GM19351 (cell line): Measurements from ENCODE around the gene NEDD4.
"Not testable (repeated sequence)": the region's sequence is repeated elsewhere in the genome, so short reads cannot be mapped to it uniquely, and the experiment has no call there.

ENCODE experiments used
- ATAC-seq: cut with Tn5 transposase; IDR thresholded peaks from one replicate; pipeline ENCODE4 v1.9.1; 2021; ENCODE audit warnings: mild to moderate bottlenecking, moderate library complexity; ENCODE audit not compliant: unreplicated experiment

NEDD4 gene

DNA sequence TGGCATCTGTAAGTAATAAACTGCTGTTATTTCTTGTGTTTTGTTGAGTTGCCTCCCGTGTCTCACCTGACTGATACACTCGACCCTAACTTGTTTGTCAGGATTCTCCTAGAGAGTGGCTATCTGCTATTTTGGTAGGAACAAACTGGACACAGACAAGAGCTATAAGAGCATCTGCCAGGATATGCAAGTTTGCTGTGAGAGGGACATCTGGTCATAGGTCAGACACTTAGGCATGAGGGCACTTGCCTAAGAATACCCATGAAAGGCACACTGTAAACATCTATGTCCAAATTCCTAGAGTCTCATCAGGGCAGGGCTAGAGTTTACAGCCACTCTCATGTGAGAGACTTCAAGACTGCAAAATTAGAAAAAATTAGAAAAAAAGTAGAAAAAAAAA lies 32.5 kb downstream of the NEDD4 start:
- no peak for ATAC-seq

DNA sequence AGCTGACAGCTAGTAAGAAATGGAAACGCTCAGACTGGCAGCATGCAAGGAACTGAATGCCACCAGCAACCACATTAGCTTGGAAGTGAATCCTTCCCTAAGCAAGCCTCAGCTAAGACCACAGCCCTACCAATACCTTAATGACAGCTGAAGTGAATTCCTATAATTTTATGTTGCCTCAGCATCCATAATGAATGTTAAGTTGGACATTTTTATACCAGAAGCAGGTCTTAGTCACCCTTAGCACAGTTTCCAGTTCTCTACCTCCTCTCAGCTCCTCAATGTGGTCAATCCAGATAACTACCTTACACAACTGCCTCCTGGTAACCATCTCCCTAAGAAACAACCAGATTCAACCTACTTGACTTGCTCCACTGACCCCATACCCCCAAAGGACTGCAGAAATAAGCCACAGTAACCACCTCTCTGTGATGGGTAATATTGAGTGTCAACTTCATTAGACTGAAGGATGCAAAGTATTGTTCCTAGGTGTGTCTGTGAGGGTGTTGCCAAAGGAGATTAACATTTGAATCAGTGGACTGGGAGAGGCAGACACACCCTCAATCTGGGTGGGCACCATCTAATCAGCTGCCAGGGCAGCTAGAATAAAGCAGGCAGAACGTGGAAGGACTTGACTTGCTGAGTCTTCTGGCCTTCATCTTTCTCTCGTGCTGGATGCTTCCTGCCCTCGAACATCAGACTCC lies 33.5 kb downstream of the NEDD4 start:
- no peak for ATAC-seq

DNA sequence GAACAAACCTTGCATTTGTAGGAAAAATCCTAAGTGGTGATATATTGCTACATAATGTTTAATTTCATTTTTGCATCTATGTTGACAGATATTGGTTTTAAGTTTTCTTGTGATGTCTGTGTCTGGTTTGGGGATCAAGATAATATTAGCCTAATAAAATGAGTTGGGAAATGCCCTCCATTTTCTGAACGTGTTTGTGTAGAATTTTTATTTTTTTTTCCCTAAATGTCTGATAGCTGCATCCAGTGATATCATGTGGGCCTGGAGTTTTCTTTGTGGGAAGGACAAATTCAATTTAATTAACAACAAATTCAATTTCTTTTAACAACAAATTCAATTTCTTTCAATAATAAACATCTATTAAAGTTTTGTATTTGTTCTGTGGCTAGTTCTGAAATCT lies 35.1 kb downstream of the NEDD4 start:
- ATAC-seq = no peak

DNA sequence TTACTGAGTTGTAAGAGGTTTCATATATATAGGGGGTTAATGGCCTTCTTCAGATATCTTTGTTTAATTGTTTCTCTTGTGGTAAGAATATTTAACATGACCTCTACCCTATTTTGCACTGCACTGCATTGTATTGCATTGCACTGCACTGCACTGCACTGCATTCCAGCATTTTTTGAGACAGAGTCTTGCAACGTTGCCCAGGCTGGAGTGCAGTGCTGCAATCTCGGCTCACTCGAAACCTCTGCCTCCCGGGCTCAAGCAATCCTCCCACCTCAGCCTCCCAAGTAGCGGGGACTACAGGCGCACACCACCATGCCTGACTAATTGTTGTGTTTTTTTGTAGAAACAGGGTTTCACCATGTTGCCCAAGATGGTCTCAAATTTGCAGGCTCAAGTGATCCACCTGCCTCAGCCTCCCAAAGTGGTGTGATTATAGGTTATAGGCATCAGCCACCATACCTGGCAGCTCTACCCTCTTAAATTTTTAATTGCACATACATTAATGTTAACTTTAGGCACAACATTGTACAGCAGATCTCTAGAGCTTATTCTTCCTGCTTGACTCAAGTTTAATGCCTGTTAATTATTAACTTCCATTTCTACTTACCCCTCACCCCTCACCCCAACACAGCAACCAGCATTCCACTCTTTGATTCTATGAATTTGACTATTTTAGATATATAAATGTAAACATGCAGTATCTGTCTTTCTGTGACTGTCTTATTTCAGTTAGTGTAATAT lies 38.4 kb downstream of the NEDD4 start:
- ATAC-seq = no peak

DNA sequence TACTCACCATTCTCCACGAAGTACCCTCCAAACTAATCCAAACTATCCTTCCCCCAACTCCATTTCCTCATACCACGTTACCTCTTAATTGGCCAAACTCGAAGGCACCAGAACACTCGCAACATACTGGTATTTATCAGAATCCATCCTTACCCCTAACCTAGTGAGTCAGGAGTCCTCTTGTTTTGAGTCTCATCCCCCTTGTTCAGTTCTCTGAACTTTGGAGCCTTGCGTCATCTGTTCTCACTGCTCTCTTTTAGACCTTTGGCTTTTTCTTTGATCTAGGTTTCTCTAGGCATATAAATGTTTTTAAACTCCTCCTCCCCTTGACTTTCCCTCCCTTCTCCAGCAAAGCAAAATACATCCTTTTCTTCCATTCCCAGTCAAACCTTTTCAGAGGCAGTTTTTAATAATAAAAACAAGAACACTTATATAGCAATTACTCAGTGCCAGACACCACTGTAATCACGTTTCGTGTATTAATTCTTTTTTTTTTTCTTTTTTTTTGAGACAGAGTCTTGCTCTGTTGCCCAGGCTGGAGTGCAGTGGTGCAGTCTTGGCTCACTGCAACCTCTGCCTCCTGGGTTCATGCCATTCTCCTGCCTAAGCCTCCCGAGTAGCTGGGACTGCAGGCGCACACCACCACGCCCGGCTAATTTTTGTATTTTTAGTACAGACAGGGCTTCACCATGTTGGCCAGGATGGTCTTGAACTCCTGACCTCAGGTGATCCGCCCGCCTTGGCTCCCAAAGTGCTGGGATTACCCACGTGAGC lies 40.7 kb downstream of the NEDD4 start:
- ATAC-seq = not testable (repeated sequence)

DNA sequence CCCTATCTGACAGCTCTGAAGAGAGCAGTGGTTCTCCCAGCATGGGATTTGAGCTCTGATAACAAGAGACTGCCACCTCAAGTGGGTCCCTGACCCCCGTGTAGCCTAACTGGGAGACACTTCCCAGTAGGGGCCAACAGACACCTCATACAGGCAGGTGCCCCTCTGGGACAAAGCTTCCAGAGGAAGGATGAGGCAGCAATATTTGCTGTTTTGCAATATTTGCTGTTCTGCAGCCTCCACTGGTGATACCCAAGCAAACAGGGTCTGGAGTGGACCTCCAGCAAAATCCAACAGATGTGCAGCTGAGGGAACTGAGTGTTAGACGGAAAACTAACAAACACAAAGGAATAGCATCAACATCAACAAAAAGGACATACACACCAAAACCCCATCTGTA lies 48.8 kb downstream of the NEDD4 start:
- not testable (repeated sequence) for ATAC-seq

DNA sequence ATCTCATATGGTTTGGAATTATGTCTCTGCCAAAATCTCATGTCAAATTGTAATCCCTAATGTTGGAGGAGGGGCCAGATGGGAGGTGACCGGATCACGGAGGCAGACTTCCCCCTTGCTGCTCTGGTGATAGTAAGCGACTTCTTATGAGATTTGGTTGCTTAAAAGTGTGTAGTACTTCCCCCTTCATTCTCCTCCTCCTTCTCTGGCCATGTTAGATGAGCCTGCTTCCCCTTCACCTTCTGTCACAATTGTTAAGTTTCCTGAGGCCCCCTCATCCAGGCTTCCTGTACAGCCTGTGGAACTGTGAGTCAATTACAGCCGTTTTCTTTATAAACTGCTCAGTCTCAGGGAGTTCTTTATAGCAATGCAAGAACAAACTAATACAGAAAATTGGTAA lies 51.1 kb downstream of the NEDD4 start:
- no peak for ATAC-seq

DNA sequence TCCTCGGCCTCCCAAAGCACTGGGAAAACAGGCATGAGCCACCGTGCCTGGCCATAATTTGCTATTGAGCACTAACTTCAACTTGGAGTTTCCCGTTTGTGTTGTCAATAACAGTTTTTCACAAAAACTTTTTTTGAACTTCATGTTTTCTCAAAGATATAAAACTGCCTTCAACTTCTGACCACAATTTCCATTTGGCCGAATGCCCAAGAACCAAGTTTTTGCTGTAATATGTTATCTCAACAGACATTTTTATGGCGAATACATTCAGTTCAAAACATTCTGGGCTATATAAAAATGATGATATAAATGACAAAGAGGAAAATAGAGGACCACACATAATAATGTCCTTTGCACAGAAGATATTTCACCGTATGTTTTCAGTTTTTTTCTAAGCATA lies 56.4 kb downstream of the NEDD4 start:
- ATAC-seq = no peak

DNA sequence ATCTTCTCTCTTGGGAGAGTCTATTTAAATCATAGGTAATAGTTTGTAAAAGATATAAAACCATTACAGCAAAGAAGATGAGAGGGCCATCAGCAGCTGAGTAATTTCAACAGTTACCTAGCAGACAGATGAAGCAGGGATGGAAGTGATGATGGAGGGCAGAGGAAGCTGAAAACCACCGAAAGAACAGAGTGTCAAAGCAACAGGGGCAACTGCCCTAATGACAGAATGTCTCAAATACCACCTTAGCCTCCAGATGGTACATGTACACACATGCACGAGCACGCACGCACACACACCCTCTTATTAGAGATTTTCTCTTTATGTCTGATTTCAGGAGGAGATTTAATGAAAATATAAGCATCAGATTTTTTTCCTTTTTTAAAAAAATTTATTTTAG lies 64.5 kb downstream of the NEDD4 start:
- ATAC-seq = no peak

DNA sequence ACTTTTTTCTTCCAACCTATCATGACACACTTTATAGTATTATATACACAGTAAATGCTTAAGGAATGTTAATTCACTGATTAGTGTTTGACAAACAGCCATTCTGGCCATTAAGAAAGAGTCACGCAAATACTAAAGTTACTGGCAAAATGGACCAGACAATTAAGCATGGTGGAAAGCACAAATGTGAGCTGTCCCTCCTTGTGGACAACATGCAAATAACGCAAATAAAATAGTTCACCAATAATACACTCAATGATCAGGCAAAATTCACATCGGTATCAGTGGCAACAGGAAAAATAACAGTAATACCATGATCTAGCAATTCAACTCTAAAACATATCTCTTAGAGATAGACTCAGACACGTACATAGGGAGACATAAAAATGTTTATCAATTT lies 71.7 kb downstream of the NEDD4 start:
- no peak for ATAC-seq

DNA sequence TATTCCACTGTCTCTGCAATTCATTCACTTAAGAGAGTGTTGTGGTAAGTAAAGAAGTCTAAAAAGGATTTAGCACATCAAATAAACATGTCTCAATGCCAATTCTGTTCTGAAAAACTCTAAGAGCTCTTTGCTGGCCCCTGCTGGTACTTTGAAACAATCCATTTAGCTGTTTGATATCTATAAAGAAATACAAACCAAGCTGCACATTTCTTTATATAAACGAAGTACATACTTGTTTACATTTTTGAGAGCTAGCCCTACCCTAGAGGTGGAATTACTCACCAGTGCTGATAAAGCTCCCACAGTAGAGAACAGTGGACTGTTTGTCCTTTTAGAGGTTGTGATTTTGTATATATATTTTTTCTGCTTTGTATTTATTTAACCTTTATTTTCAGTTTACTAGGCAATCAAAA lies 75.5 kb downstream of the NEDD4 start:
- no peak for ATAC-seq

DNA sequence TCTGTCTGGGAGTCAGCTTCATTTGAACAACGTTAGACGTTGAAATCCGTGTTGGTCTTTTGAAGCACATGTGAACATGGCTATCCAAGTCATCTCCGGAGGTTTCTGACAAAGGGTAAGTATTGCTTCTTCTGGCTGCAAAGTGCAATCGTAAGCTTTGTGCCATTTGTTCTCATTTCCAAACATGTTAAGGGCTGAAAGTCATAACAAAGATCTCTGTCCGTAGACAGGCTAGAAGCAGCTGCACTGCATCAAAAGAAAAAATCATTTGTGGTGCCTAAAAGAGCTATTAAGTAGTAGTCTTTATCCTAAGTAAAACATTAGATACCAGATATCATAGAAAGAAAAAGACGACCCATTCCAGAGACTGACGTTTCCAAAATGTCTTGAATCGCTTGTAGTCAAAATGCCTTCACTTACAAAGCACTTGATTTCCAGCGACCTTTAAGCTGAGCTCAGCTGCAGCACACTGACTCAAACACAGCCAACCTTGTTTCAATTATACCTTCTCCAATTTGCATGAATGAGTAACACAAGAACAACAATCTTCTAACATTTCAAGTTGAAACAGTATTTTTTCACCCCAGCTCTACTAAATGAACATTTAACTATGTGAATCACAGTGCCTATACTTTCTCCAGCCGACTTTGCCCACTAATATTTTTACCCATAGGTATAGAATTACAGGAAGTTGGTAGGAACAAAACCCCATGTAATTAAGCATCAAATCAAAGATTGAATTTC lies 76.6 kb downstream of the NEDD4 start:
- no peak for ATAC-seq

DNA sequence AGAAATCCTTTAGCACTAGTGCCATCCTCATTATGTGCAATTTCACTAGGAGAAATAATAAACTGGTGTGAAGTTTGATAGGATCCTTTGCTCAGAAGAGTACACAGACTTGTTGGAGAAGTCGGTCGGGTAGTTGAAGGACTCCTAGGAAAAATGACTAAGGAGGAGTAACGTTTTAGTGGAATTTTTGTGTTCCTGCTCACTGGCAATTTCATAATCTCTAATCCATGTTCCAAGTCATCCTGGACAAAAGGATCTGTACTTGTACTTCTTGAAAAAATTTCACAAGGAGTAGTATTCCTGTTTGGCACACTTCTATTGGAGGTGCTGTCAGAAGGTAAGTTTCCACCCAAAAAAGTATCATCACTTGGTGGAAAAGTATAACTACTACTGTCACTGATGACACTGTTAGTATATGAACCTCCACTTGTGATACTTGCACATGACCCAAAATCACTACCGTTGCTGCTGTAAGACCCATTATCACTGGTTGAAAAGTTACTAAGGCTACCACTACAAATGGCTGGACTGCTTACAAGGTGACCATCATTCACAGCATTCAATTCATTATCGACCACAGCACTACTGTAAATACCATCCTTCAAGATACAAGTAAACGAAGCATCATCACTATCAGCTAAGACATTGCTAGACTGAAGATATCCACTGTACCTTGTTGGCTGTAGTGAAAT lies 77.4 kb downstream of the NEDD4 start:
- no peak for ATAC-seq

DNA sequence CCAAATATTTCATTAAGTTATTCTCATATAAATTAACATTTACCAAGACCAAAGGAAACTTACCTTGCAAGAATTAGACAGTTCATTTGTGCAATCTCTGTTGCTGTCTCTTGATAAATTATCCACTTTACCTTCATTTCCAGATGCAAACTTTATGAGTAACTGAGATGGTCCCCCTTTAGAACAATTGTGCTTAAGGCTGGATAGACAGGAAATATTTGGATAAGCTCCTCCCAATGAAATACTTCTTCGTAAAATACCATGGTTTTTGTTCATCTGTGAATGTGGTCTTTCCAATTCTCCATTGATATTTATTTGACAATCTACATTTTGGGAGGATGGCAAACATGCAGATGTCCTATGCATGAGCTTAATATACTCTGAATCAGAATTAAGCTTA lies 78.2 kb downstream of the NEDD4 start:
- ATAC-seq = no peak

DNA sequence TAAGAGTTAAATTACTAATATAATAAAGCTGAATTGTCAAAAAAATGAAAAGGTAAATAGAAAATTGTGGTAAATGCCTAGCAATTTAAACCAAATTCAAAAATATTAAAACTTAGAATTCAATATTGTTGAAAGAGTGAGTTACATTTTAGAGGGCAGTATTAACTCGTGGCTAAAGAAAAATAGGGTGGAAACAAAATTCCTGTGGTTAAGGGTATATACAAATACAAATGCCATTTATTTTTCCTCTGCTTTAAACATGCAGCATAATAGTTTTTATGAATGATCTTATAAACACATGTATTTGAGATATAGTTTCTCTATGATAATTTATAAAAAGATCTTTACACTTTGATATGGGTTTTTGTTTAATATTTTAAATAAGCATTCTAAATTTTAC lies 79.0 kb downstream of the NEDD4 start:
- ATAC-seq = no peak

DNA sequence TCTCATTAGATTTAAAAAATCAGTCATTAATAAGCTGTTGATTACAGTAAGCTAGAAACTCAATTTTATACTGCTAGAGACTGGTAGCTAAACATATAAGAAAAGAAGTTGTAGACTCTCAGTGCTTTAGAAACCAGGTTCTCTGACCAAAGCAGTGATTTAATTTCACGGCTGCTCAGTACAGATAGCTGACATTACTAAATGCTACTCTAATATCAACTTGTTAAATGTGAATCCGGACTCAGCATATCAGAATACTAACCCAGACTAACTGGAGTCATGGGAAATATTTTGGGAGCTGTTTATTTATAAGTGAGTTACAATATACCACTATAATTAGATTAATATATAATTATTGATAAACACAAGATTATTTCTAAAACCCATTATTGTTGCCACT lies 80.4 kb downstream of the NEDD4 start:
- no peak for ATAC-seq

DNA sequence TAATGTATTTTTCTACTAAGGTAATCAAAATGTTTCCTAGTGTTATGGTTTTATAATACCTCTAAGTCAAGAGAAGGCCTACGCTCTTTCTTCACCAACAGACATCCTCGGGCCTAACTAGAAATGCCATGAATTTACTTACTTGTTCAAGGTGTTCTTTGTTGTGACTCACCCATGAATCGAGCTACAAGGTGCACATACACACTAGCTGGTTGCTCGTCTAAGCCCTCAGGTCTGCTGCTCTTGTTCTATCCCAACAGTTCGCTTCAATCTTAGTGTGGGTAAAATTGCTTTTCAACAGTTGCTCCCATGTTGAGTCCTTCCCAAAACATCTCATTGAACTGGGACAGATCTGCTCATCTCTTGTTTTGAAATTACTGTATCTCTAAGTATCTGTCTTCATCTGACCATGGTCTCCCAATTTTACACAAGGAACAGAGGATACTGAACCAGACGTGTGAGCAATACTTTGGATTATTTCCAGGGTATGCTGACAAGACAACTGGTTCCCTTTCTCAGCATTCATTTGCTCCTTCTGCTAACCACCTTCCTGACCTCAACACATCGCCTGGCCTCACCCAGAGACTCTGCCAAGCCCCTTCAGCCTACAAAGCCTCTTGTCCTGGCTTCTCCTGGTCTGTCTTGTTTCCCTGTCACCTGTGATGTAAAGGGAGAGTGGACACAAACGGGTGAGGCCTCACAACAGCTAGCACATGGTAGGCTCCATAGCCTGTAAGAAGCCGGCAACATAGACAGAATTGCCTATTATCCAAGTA lies 84.2 kb downstream of the NEDD4 start:
- no peak for ATAC-seq

DNA sequence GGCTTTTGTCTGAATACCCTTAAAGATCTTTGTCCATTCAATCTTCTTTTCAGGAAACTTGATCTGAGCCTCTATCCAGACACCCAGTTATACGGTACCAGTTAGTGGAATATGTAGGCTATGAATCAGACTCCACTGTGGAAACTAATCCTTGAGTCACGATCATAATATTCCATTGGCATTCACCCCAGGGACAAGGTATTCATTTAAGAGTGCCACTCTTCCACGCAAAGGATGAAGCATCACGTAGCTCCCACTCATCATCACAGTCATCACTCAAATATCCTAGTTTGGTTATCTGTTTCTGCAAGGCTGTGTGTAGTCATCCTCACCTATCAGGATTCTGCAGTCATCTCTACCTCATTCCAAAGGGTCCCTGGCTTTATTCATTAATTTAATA lies 85.6 kb downstream of the NEDD4 start:
- no peak for ATAC-seq

DNA sequence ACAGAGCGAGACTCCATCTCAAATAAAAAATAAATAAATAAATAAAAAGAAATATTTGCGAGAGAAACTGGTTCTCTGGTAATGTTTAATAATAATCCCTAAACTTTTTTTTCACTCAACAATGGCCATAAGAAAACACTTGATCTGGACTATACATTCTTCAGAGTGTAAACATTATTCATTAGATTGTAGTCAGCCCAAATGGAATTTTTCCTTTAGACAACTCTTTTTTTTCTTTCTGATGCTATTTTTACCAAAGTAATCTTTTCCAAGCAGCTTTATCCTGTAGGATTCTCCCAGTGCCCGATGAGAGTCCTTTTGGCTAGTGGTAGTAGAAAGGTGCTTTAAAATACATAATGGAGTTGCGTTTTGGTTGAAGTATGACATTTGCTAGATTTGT lies 90.4 kb downstream of the NEDD4 start:
- ATAC-seq = no peak

DNA sequence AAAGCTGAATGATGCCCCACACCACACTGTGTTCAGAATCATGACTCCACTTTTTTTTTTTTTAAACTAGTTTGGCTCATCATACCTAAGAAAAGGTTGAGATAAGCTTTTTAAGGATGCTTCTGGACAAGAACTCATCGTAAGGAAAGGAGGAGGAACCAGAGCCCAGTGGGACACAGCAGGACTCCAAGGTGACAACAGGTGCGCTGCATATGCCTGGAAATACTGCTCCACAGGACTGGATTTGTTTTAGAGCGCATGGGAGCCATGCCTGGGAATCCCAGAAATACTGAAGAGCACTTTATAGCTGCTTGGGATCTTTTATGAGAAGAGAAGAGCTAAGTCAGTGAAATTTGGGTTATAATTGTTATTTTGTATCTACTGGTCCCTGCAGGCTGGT lies 93.4 kb downstream of the NEDD4 start:
- ATAC-seq = no peak
